DMS79 (cell line): ENCODE results near the gene DCLRE1B.

Experiments
- DNase-seq: peaks from one replicate; lab custom pipeline; 2025; lab: John Stamatoyannopoulos, UW

Gene DCLRE1B

GRCh38 chr1:113887402-113888175 is 17.5 kb upstream of the DCLRE1B start, which contains the start of gene BCL2L15:
TSS of gene BCL2L15 (minus strand) at chr1:113887581. CDS start at chr1:113887375, 206 bp downstream.
- no peak for DNase-seq

GRCh38 chr1:113890816-113891215 is 14.3 kb upstream of the DCLRE1B start:
- DNase-seq = no peak

- no peak for DNase-seq
Measured at GRCh38 chr1:113891631-113892220, 13.4 kb upstream of the DCLRE1B start.

GRCh38 chr1:113893267-113893666 is 11.9 kb upstream of the DCLRE1B start:
- DNase-seq = no peak

- DNase-seq = no peak
Measured at GRCh38 chr1:113895098-113895497, 10.0 kb upstream of the DCLRE1B start.

GRCh38 chr1:113895961-113896360 is 9.2 kb upstream of the DCLRE1B start:
- no peak for DNase-seq

- no peak for DNase-seq
Measured at GRCh38 chr1:113898241-113898814, 6.8 kb upstream of the DCLRE1B start.

- DNase-seq = no peak
Measured at GRCh38 chr1:113899111-113899510, 6.0 kb upstream of the DCLRE1B start.

GRCh38 chr1:113901191-113901590 is 3.9 kb upstream of the DCLRE1B start:
- DNase-seq = no peak

GRCh38 chr1:113903501-113904292 is 1.4 kb upstream of the DCLRE1B start:
- DNase-seq = no peak

GRCh38 chr1:113904293-113904673 is 843 bp upstream of the DCLRE1B start:
- peak; percentile 46 for DNase-seq

- DNase-seq = no peak
Measured at GRCh38 chr1:113905435-113905861, 322 bp downstream of the DCLRE1B start.

GRCh38 chr1:113912594-113913311 is 7.6 kb downstream of the DCLRE1B start:
- DNase-seq = no peak

- DNase-seq = no peak
Measured at GRCh38 chr1:113913312-113913668, 8.2 kb downstream of the DCLRE1B start.

- DNase-seq = no peak
Measured at GRCh38 chr1:113913887-113914664, 8.9 kb downstream of the DCLRE1B start.

- no peak for DNase-seq
Measured at GRCh38 chr1:113916974-113917373, 11.8 kb downstream of the DCLRE1B start.

GRCh38 chr1:113917400-113918082 is 12.4 kb downstream of the DCLRE1B start:
- no peak for DNase-seq

GRCh38 chr1:113918243-113918642 is 13.1 kb downstream of the DCLRE1B start:
- no peak for DNase-seq

GRCh38 chr1:113922957-113923356 is 17.8 kb downstream of the DCLRE1B start:
- no peak for DNase-seq

- DNase-seq = no peak
Measured at GRCh38 chr1:113924473-113924872, 19.3 kb downstream of the DCLRE1B start.
